WTC11 (cell line): Measurements from ENCODE around the gene PLCL2. TPM values are rescaled to one million over a fixed set of nuclear protein-coding genes. Genes with fewer than 3 reads are reported as not detected.

Source experiments
- ATAC-seq: fragments of 200-7000 bp; cut with Tn5 transposase; 2 replicates; pipeline ENCODE4 v1.10.0; 2021; ENCODE audit warnings: mild to moderate bottlenecking, moderate library complexity
- CTCF ChIA-PET: fragments of 300-600 bp; sonication (Branson Sonifier 250); formaldehyde crosslinking; loops from one replicate; lab custom pipeline; 2021; ENCODE audit warnings: antibody characterized with exemption; lab: Charles Lee
- POLR2A ChIA-PET: fragments of 350-600 bp; sonication (Branson Sonifier 250); formaldehyde crosslinking; loops from one replicate; lab custom pipeline; 2021; ENCODE audit warnings: antibody characterized with exemption; lab: Charles Lee
- DNase-seq: peaks from one replicate; pipeline ENCODE4 v3.0.0; 2021; ENCODE audit warnings: low spot score
- H3K27ac Mint-ChIP-seq: 2 replicates; pipeline ENCODE4 v1.8.0; 2021; ENCODE audit warnings: mixed read lengths
- H3K27me3 Mint-ChIP-seq: 2 replicates; pipeline ENCODE4 v1.8.0; 2021; ENCODE audit warnings: low read depth, mild to moderate bottlenecking, moderate library complexity, mixed read lengths
- H3K36me3 Mint-ChIP-seq: 2 replicates; pipeline ENCODE4 v1.8.0; 2021; ENCODE audit warnings: mixed read lengths
- H3K4me1 Mint-ChIP-seq: 2 replicates; pipeline ENCODE4 v1.8.0; 2022; ENCODE audit warnings: mixed read lengths
- H3K4me3 Mint-ChIP-seq: 2 replicates; pipeline ENCODE4 v1.8.0; 2021; ENCODE audit warnings: mild to moderate bottlenecking, moderate library complexity, mixed read lengths
- H3K9me3 Mint-ChIP-seq: 2 replicates; pipeline ENCODE4 v1.8.0; 2021; ENCODE audit warnings: mixed read lengths
- ATF1 ChIP-seq: sonication (generic); formaldehyde crosslinking; IDR thresholded peaks from 2 replicates; pipeline ENCODE4 v1.8.1; 2023; ENCODE audit warnings: mild to moderate bottlenecking, moderate library complexity, missing genetic modification reagents
- CREB1 ChIP-seq: sonication (generic); formaldehyde crosslinking; IDR thresholded peaks from 2 replicates; pipeline ENCODE4 v1.8.0; 2023; ENCODE audit warnings: mild to moderate bottlenecking, missing genetic modification reagents
- E2F5 ChIP-seq: sonication (generic); formaldehyde crosslinking; IDR thresholded peaks from 2 replicates; pipeline ENCODE4 v1.8.1; 2022; ENCODE audit warnings: mild to moderate bottlenecking, moderate library complexity, missing genetic modification reagents
- FOXK1 ChIP-seq: sonication (generic); formaldehyde crosslinking; IDR thresholded peaks from 2 replicates; pipeline ENCODE4 v1.8.0; 2022; ENCODE audit warnings: mild to moderate bottlenecking, moderate library complexity, missing genetic modification reagents
- GRHL2 ChIP-seq: fragments of 250-450 bp; sonication (Bioruptor Pico); IDR thresholded peaks from 2 replicates; pipeline ENCODE4 v1.8.0; 2022; ENCODE audit warnings: mild to moderate bottlenecking, moderate library complexity; ENCODE audit not compliant: insufficient replicate concordance, severe bottlenecking
- IRF2 ChIP-seq: sonication (generic); formaldehyde crosslinking; IDR thresholded peaks from 2 replicates; pipeline ENCODE4 v1.8.0; 2022; ENCODE audit warnings: low read depth, missing genetic modification reagents, borderline replicate concordance
- JUN ChIP-seq: sonication (generic); formaldehyde crosslinking; IDR thresholded peaks from 2 replicates; pipeline ENCODE4 v1.8.0; 2023; ENCODE audit warnings: mild to moderate bottlenecking, missing genetic modification reagents
- NR2C2 ChIP-seq: sonication (generic); formaldehyde crosslinking; IDR thresholded peaks from 2 replicates; pipeline ENCODE4 v1.8.0; 2022; ENCODE audit warnings: mild to moderate bottlenecking, missing genetic modification reagents
- NR3C1 ChIP-seq: sonication (generic); formaldehyde crosslinking; conservative IDR thresholded peaks from 2 replicates; pipeline ENCODE4 v1.8.1; 2023; ENCODE audit warnings: low read depth, mild to moderate bottlenecking, missing genetic modification reagents
- OVOL2 ChIP-seq: fragments of 250-450 bp; sonication (Bioruptor Pico); IDR thresholded peaks from 2 replicates; pipeline ENCODE4 v1.9.0; 2021; ENCODE audit warnings: mild to moderate bottlenecking, borderline replicate concordance
- SOX15 ChIP-seq: fragments of 250-450 bp; sonication (Bioruptor Pico); IDR thresholded peaks from 2 replicates; pipeline ENCODE4 v1.9.0; 2021; ENCODE audit warnings: mild to moderate bottlenecking
- TCF7 ChIP-seq: sonication (generic); formaldehyde crosslinking; IDR thresholded peaks from 2 replicates; pipeline ENCODE4 v1.8.0; 2022; ENCODE audit warnings: mild to moderate bottlenecking, low read depth, missing genetic modification reagents, moderate library complexity
- TEAD1 ChIP-seq: sonication (generic); formaldehyde crosslinking; IDR thresholded peaks from 2 replicates; pipeline ENCODE4 v1.8.0; 2022; ENCODE audit warnings: mild to moderate bottlenecking, missing genetic modification reagents
- TP53 ChIP-seq: sonication (generic); formaldehyde crosslinking; IDR thresholded peaks from 2 replicates; pipeline ENCODE4 v1.8.1; 2023; ENCODE audit warnings: mild to moderate bottlenecking, missing genetic modification reagents
- ZBTB21 ChIP-seq: sonication (generic); formaldehyde crosslinking; IDR thresholded peaks from 2 replicates; pipeline ENCODE4 v1.8.1; 2023; ENCODE audit warnings: mild to moderate bottlenecking, missing genetic modification reagents, borderline replicate concordance
- ZBTB43 ChIP-seq: sonication (generic); formaldehyde crosslinking; IDR thresholded peaks from 2 replicates; pipeline ENCODE4 v1.8.1; 2023; ENCODE audit warnings: mild to moderate bottlenecking, missing genetic modification reagents
- ZNF121 ChIP-seq: sonication (generic); formaldehyde crosslinking; IDR thresholded peaks from 2 replicates; pipeline ENCODE4 v1.8.0; 2023; ENCODE audit warnings: missing genetic modification reagents
- ZNF232 ChIP-seq: sonication (generic); formaldehyde crosslinking; IDR thresholded peaks from 2 replicates; pipeline ENCODE4 v1.8.0; 2022; ENCODE audit warnings: mild to moderate bottlenecking, missing genetic modification reagents
- ZNF423 ChIP-seq: fragments of 250-450 bp; sonication (Bioruptor Pico); IDR thresholded peaks from 2 replicates; pipeline ENCODE4 v2.1.2; 2022; ENCODE audit warnings: mild to moderate bottlenecking, moderate library complexity
- ZNF671 ChIP-seq: fragments of 250-450 bp; sonication (Bioruptor Pico); IDR thresholded peaks from 2 replicates; pipeline ENCODE4 v1.8.0; 2021; ENCODE audit warnings: mild to moderate bottlenecking
- total RNA-seq: library from RNA; stranded (reverse); gene quantifications from 3 replicates; pipeline ENCODE4 v1.2.3, GENCODE V29; 2021
- TF ChIP-seq, protein P1 (sequence below): sonication (generic); formaldehyde crosslinking; conservative IDR thresholded peaks from 2 replicates; pipeline ENCODE4 v1.8.1; 2023; ENCODE audit warnings: mild to moderate bottlenecking, low read depth, missing genetic modification reagents, moderate library complexity
- TF ChIP-seq, protein P2 (sequence below): sonication (generic); formaldehyde crosslinking; IDR thresholded peaks from 2 replicates; pipeline ENCODE4 v1.8.0; 2023; ENCODE audit warnings: missing genetic modification reagents

Gene PLCL2
- total RNA-seq, 1 experiment from 2014 or later = 11.8 TPM

DNA sequence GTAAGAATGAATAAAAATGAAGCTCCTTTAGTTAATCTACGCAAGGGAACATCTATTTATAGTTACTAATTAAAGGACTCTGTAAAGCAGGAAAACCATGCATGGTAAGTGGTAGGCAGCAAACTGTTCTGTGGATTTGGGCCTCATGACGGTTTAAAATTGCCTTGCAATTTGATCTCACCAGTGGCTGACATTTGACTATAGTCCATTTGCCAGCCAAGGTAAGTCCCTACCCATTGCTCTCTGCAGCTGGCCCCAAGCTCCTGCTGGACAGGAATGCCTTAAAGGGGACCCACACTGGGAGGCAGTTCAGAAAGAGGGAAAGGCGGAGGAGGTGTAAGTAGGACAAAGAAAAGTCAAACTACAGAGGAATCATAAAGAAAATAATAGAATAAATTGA, 203.3 kb downstream of the PLCL2 start (continued):
- no peak for TF ChIP-seq E2F5 (CRISPR knock-in tag)

GRCh38 chr3:17088602-17089313, 204.0 kb downstream of the PLCL2 start:
- no peak overlapping the region for H3K27ac Mint-ChIP-seq
- H3K4me1 Mint-ChIP-seq = peaks cover 37% of the 10 kb centered on the region
- H3K9me3 Mint-ChIP-seq = peaks cover 9% of the 10 kb centered on the region
- DNase-seq = no peak
- ChIA-PET POLR2A (no interaction called here), CTCF (no interaction called here)
- H3K36me3 Mint-ChIP-seq = peaks cover 8% of the 10 kb centered on the region
- TF ChIP-seq IRF2 (CRISPR knock-in tag) = no peak
- TF ChIP-seq NR2C2 (CRISPR knock-in tag) = no peak
- TF ChIP-seq ZNF423 (CRISPR knock-in tag) = no peak
- no peak for TF ChIP-seq FOXK1 (CRISPR knock-in tag)
- TF ChIP-seq TEAD1 (CRISPR knock-in tag) = no peak
- TF ChIP-seq, protein P1, sequence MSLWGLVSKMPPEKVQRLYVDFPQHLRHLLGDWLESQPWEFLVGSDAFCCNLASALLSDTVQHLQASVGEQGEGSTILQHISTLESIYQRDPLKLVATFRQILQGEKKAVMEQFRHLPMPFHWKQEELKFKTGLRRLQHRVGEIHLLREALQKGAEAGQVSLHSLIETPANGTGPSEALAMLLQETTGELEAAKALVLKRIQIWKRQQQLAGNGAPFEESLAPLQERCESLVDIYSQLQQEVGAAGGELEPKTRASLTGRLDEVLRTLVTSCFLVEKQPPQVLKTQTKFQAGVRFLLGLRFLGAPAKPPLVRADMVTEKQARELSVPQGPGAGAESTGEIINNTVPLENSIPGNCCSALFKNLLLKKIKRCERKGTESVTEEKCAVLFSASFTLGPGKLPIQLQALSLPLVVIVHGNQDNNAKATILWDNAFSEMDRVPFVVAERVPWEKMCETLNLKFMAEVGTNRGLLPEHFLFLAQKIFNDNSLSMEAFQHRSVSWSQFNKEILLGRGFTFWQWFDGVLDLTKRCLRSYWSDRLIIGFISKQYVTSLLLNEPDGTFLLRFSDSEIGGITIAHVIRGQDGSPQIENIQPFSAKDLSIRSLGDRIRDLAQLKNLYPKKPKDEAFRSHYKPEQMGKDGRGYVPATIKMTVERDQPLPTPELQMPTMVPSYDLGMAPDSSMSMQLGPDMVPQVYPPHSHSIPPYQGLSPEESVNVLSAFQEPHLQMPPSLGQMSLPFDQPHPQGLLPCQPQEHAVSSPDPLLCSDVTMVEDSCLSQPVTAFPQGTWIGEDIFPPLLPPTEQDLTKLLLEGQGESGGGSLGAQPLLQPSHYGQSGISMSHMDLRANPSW (CRISPR knock-in tag) = no peak
- H3K4me3 Mint-ChIP-seq = no peak overlapping the region
- H3K27me3 Mint-ChIP-seq = no peaks in the 10 kb centered on the region
- ATAC-seq = no peak

DNA sequence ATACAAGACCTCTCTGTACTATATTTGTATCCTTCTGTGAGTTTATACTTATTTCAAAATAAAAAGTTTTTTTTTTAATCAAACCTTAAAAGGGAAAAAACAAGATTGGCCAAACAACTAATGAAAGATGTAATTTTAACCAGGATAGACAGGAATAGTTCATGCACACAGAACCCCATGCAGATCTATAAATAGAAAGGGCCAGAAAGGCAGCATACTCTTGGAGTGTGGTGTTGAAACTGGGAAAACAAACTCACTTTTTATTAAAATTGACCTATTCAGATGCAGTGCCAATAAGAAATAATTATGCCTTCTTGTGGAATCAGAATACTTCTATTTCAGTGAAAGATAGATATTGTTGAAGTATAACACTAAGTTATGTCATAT, 204.6 kb downstream of the PLCL2 start:
- H3K27ac Mint-ChIP-seq = no peak overlapping the region
- no peak for DNase-seq
- ATAC-seq = no peak
- TF ChIP-seq IRF2 (CRISPR knock-in tag) (no peak), JUN (CRISPR knock-in tag) (no peak), ZBTB21 (CRISPR knock-in tag) (no peak), E2F5 (CRISPR knock-in tag) (no peak), ZNF121 (no peak), CREB1 (CRISPR knock-in tag) (no peak), ATF1 (CRISPR knock-in tag) (no peak), ZNF671 (CRISPR knock-in tag) (no peak)
- H3K4me1 Mint-ChIP-seq = peaks cover 43% of the 10 kb centered on the region
- H3K27me3 Mint-ChIP-seq = no peaks in the 10 kb centered on the region
- ChIA-PET POLR2A (no interaction called here), CTCF (no interaction called here)
- H3K36me3 Mint-ChIP-seq = peaks cover 6% of the 10 kb centered on the region
- H3K9me3 Mint-ChIP-seq = peaks cover 6% of the 10 kb centered on the region
- H3K4me3 Mint-ChIP-seq = no peak overlapping the region

DNA sequence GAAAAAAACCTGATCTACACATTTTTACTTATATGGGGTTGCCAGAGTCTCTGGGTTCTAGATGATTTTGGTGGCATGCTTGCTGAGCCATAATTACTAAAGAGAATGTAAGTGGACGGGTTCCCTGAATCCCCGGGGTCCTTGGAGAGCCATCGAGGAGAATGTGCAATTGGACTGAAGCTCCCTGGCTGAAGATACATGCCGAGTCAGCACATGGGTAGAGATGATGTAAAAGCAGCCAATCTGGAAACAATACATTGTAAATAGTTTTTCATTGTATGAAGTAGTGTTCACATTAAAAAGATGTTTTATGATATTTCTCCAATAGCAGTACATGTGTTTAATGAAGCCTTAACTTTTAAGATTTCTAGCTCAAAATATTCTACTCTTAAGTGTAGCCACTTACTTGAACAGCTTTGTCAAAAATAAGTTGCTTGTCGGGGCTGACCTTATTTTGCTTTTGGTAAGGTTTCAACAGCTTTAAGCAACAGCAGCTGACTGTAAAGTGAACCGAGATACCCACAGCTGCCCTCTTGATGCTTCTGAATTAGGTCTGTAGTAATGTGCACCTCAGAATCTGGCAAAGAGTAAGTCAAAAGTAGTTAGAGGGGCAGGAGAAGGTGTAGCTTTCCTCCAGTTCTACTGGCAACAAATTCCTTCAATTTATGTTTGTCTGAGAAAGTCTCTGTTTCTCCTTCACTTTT, 205.7 kb downstream of the PLCL2 start:
- Mint-ChIP-seq H3K36me3 (no peaks in the 10 kb centered on the region; the same call in 1 of the 2 replicates), H3K4me3 (no peak overlapping the region), H3K9me3 (no peaks in the 10 kb centered on the region), H3K27me3 (no peaks in the 10 kb centered on the region), H3K4me1 (peaks cover 54% of the 10 kb centered on the region), H3K27ac (no peak overlapping the region)
- no peak for TF ChIP-seq ZBTB21 (CRISPR knock-in tag)
- no peak for TF ChIP-seq OVOL2 (CRISPR knock-in tag)
- TF ChIP-seq NR3C1 = no peak
- TF ChIP-seq ZBTB43 = no peak
- no peak for TF ChIP-seq TCF7 (CRISPR knock-in tag)
- TF ChIP-seq, protein P2, sequence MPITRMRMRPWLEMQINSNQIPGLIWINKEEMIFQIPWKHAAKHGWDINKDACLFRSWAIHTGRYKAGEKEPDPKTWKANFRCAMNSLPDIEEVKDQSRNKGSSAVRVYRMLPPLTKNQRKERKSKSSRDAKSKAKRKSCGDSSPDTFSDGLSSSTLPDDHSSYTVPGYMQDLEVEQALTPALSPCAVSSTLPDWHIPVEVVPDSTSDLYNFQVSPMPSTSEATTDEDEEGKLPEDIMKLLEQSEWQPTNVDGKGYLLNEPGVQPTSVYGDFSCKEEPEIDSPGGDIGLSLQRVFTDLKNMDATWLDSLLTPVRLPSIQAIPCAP (CRISPR knock-in tag) = no peak
- TF ChIP-seq TP53 (CRISPR knock-in tag) = no peak
- TF ChIP-seq ZNF232 (CRISPR knock-in tag) = no peak
- no peak for TF ChIP-seq ZNF671 (CRISPR knock-in tag)
- TF ChIP-seq GRHL2 (CRISPR knock-in tag) = no peak
- no peak for TF ChIP-seq SOX15
- ATAC-seq = no peak
- DNase-seq = no peak
- ChIA-PET CTCF (interaction anchor here (1.7 kb wide), 1 partner anchor 206 kb away, joined by 5 read pairs; no protein-coding TSS in a partner anchor), POLR2A (no interaction called here)
